Activated CD4-positive, CD25-positive, alpha-beta regulatory T cell treated with anti-CD3 and anti-CD28 coated beads, Interleukin-2, amount 50 U/mL, for 16 hours (primary cell): Measurements from ENCODE around the gene TMEM190.
"Not testable (repeated sequence)": the region's sequence is repeated elsewhere in the genome, so short reads cannot be mapped to it uniquely, and the experiment has no call there.

Experiments
- DNase-seq: peaks from one replicate; pipeline ENCODE4 v3.0.0-alpha.2; 2020; ENCODE audit warnings: low read depth, low spot score

The TMEM190 gene

DNA sequence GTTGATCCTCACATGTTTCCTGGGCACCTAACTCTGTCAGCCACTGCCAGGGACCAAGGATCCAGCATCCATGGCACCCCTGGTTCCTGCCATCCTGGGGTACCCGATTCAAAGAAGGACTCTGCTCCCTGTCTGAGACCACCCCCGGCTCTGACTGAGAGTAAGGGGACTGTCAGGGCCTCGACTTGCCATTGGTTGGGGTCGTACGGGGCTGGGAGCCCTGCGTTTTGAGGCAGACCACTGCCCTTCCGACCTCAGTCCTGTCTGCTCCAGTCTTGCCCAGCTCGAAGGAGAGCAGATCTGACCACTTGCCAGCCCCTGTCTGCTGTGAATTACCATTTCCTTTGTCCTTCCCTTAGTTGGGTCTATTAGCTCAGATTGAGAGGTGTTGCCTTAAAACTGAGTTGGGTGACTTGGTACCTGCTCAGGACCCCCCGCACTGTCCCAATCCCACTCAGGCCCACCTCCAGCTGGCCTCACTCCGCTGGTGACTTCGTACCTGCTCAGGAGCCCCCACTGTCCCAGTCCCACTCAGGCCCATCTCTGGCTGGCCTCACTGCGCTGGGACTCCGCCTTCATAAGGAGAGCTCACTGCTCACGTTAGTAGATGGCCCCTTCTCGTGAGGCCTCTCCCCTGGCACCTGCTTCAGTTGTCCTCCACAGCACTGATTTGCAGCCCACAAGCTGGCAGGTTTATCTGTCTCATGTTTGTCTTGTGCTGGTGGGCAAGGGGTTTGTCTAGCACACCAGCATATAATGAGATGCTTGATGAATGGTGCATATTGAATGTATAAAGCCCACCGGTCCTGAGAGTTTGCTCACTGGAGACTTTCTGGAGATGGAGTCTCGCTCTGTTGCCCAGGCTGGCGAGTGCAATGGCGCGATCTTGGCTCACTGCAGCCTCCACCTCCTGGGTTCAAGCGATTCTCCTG, 13.0 kb downstream of the TMEM190 start:
- DNase-seq = no peak

GRCh38 chr19:55390461-55390880, 13.8 kb downstream of the TMEM190 start:
- DNase-seq = no peak

DNA sequence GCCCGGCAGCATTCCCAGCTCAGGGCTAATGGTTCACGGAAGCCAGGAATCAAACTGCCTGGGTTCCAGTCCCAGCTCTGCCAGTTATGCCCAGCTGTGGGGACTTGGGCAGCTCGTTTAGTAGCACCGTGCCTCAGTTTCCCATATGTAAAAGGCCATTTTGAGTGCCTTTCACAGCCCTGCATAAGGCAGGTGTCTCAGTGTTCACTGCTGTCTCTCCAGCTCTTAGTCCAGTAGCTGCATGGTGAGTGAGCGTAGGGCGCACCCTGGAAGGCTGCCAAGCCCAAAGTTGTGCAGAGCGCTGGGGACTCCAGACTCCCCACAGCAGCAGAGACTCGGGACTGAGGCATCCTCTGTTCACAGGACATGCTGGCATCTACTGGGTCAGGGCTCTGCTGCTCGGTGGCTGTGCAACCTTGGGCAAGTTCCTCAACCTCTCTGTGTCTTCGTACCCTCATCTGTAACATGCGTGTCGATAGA, 14.6 kb downstream of the TMEM190 start:
- no peak for DNase-seq

DNA sequence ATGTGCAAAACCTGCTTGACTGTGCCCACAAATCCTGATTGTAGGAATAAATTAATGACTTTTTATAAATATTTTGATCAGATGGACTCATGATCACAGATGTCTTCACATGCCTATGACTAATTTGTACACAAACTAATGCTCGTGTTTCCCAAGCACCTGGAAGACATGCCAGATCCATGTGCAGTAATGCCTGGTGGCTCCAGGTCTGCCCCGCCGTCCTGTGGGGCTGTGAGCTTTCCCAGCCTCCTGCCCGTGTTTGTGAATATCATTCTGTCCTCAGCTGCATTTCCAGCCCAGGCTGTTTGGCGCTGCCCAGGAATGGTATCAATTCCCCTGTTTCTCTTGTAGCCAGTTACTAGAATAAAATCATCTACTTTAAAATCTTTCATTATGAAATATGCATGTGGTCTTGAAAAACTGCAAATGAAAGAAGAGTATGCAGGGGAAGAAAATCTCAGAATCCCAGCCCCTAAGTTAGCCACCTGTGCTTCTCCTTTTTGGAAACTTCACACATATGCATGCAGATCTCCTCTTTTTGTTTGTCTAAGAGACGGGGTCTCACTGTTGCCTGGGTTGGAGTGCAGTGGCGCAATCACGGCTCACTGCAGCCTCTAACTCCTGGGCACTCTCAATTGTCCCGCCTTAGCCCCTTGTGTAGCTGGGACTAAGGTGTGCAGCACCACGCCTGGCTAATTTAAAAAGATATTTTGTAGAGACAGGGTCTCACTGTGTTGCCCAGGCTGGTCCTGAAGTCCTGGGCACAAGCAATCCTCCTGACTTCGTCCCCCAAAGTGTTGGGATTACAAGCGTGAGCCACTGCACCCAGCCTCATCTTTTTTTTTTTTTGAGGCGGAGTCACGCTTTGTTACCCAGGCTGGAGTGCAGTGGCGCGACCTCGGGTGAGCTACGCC, 15.3 kb downstream of the TMEM190 start:
- DNase-seq = no peak

GRCh38 chr19:55392820-55393761, 16.5 kb downstream of the TMEM190 start:
- DNase-seq = no peak

GRCh38 chr19:55398200-55398925, 21.7 kb downstream of the TMEM190 start:
- no peak for DNase-seq

- DNase-seq = no peak
Observed at GRCh38 chr19:55400281-55401087, 23.9 kb downstream of the TMEM190 start.

DNA sequence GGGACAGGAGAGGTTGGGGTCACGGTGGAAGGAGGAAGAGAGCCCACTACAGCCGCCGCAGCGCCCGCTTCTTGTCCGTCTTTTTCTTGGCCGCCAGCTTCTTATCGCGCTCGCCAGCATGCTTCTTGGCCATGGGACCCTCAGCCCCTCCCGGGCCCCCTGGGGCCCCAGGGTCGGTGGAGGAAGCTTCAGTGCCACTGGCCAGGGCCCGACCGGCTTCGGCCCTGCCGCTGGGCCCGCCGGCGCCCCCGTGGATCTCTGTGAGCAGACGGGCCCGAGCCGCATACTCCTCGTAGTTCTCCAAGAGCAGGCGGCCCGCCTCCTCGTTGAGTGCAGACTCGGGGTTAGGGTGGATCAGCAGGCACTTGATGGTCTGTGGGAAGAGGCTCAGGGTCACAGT, 24.8 kb downstream of the TMEM190 start:
- not testable (repeated sequence) for DNase-seq

DNA sequence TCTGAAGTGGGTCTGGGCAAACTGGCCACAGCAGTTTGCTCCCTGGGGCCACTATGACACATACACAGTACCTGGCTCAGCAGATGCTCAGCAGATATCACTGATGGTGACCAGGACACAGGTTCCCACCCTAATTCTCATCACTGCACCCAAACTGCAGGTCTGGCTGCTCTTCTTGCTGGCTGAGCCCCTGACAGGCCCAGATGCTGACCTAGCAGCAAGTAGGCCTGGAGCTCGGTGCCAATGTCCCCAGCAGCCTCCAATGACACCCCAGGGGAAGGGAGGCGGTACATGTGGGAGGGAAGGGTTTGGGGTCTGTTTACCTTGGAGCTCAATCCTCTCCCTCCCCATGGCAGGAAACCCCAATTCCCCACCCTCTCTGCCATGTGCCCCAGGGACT, 25.9 kb downstream of the TMEM190 start:
- no peak for DNase-seq

DNA sequence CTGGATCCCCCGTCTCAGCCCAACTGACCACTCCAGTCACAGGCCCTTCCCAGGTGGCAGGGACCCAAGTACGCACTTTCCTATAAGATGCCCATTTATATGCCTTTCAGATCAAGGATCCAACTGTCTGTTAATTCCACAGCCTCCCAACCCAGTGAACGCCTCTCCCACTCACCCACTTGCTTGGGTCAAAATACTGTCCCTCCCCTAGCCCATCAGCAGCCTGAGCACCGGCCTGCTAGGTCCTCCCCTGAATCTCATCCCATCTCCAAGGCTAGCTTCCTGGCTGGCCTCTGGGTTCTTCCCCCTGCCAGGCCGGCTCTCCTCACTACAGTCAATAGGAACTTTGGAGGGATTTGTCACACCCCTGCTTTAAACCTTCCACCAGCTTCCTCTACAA, 29.0 kb downstream of the TMEM190 start:
- DNase-seq = no peak

DNA sequence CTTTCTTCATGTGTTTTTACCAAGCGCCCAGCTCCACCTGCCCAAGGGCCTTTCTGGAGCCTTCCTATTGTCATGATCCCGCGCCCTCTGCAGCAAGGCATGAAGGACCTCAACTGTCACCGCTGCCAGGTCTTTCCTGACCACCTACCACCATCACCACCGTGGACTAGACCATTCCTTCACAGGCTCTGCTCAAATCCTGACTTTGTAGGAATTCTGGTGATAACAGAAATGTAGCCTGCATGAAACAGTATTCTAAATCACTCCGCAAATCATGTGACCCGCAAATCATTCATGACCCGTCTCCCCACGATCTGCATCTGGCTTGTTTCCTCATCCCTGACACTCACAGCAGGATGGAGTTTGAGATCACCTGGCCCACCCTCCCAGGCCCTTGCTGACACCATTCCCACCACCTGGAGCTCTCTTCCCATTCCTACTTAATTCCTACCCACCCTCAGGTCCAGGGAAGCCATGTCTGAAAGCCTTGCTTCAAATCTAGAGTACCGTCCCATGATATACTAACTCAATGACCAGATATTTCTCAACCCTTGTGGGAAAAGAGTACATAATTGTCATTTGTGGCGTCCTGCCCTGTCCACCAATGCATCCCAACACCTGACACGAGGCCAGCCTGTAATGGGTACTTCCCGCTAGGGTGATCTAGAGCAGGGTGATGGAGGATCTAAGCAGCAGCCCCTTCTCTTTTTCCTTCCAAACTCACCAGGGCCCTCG, 29.6 kb downstream of the TMEM190 start:
- no peak for DNase-seq

GRCh38 chr19:55406826-55407549, 30.4 kb downstream of the TMEM190 start:
- DNase-seq = no peak

DNA sequence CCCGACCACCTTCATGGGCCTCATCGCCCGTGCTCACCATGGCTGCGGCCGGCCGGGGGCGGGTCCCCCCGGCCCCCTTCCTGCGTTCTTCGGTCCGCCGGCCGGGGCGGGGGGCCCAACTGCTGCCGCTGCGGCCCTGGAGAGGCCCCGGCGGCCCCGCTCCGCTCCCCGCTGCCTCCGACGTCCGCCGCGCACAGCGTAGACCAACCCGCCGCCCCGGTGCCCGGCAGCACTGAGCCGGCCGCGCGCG, 30.8 kb downstream of the TMEM190 start, which contains the start of gene UBE2S:
Gene UBE2S, minus strand, starts transcription at position 239 of the 250 bp plus-strand sequence. Its CDS starts 199 bp downstream, at position 40.
- DNase-seq = not testable (repeated sequence)

- peak; percentile 95 for DNase-seq
Observed at GRCh38 chr19:55407800-55408532, 31.3 kb downstream of the TMEM190 start.

- no peak for DNase-seq
Observed at GRCh38 chr19:55408533-55408872, 31.9 kb downstream of the TMEM190 start.

DNA sequence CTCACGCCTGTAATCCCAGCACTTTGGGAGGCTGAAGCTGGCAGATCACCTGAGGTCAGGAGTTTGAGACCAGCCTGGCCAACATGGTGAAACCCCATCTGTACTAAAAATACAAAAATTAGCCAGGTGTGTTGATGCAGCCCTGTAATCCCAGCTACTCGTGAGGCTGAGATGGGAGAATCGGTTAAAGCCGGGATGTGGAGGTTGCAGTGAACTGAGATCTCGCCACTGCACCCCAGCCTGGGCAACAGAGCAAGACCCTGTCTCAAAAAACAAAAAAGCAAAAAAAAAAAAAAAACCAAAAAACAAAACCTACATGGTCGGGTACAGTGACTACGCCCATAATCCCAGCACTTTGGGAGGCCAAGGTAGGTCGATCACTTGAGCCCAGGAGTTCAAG, 32.6 kb downstream of the TMEM190 start:
- DNase-seq = not testable (repeated sequence)

- no peak for DNase-seq
Observed at GRCh38 chr19:55410168-55410567, 33.5 kb downstream of the TMEM190 start.

DNA sequence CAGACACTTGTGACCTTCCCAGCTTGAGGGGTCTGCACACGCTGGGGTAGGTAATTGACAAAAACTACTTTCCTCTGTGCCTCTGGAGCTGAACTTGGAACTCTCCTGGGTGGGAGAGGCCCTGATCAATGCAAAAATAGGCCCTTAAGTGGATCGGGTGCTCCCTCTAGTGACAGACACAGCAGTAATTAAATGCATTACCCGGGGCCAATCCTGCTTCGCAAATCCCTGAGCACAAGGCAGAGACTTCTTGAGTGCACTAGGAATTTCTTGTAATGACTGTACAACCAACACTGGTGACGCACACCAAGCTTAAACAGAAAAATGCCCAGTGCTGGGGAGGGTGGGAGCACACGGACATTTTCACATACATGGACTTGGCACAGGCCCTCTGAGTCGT, 41.6 kb downstream of the TMEM190 start:
- DNase-seq = peak; percentile 21
